Esophagus muscularis mucosa (tissue), 4 donors: ENCODE results near the gene CLEC3B. TPM values are rescaled to one million over a fixed set of nuclear protein-coding genes. Genes with fewer than 3 reads are reported as not detected.
A peak's percentile ranks its signal among the peaks of the same experiment; 100 is the strongest.
"Not testable (repeated sequence)": the region's sequence is repeated elsewhere in the genome, so short reads cannot be mapped to it uniquely, and the experiment has no call there.

ENCODE experiments used
- DNase-seq: peaks from one replicate; pipeline ENCODE4 v3.0.0-alpha.2; 2017; ENCODE audit errors: extremely low spot score
- H3K27ac ChIP-seq, 4 donors: fragments of 200-600 bp; sonication (generic); replicated peaks in 1 of 4; 1 replicate in 3 of 4; 2 replicates in 1 of 4; pipeline ENCODE4 v1.5.1; 2016 to 2019; ENCODE audit warnings: mild to moderate bottlenecking in 1 of 4
- H3K27me3 ChIP-seq, 4 donors: fragments of 200-600 bp; sonication (generic); one replicate each; pipeline versions ENCODE4 v1.5.1 to v1.6.0; 2016 to 2019
- H3K36me3 ChIP-seq, 4 donors: fragments of 200-600 bp; sonication (generic); one replicate each; pipeline ENCODE4 v1.5.1; 2016 to 2019
- H3K4me1 ChIP-seq, 4 donors: fragments of 200-600 bp; sonication (generic); one replicate each; pipeline ENCODE4 v1.5.1; 2016 to 2019
- H3K4me3 ChIP-seq, 4 donors: fragments of 200-600 bp; sonication (generic); 1 replicate in 2 of 4; 2 replicates in 2 of 4; pipeline ENCODE4 v1.5.1; 2016 to 2019; ENCODE audit warnings: mild to moderate bottlenecking in 4 of 4, moderate library complexity in 1 of 4
- H3K9me3 ChIP-seq, 4 donors: fragments of 200-600 bp; sonication (generic); 1 replicate in 3 of 4; 2 replicates in 1 of 4; pipeline ENCODE4 v1.5.1; 2016 to 2019
- EP300 ChIP-seq: sonication (generic); formaldehyde crosslinking; IDR thresholded peaks from one replicate; pipeline ENCODE4 v1.6.1; 2017; ENCODE audit warnings: antibody characterized with exemption
- POLR2A ChIP-seq: fragments of 450-650 bp; IDR thresholded peaks from one replicate; pipeline ENCODE4 v1.6.1; 2017; ENCODE audit warnings: antibody characterized with exemption, moderate library complexity, mild to moderate bottlenecking, low read depth
- POLR2AphosphoS5 ChIP-seq, 2 donors: sonication (generic); formaldehyde crosslinking; IDR thresholded peaks; one replicate each; pipeline ENCODE4 v1.6.1; 2017; ENCODE audit warnings: antibody characterized with exemption in 2 of 2
- WGBS: methylation state at CpG from one replicate; pipeline ENCODE4 v1.1.5; 2018; 5-methylcytosine and 5-hydroxymethylcytosine counted together
- intact Hi-C: fragments of 100-400 bp; cut with DNase I; formaldehyde crosslinking; loops from one replicate; pipeline ENCODE4 v1.15.1; 2023
- total RNA-seq, 4 donors: library from RNA; depleted of rRNA; stranded (reverse); fragments of >200 nt; gene quantifications; one replicate each; pipeline versions ENCODE4 v1.1.0 to v1.2.1, GENCODE V29; 2016
- TF ChIP-seq, protein P1 (sequence below), 3 experiments: fragments of 200-600 bp in 2 of 3; fragments of 450-650 bp in 1 of 3; sonication (generic) in 2 of 3; IDR thresholded peaks; one replicate each; pipeline ENCODE4 v1.5.1; 2017 to 2019; ENCODE audit warnings: antibody characterized with exemption in 3 of 3, mild to moderate bottlenecking in 2 of 3, moderate library complexity in 1 of 3

CLEC3B gene
- total RNA-seq, 4 donors from 2014 or later: 47.1 to 144 (median 75.1) TPM

DNA sequence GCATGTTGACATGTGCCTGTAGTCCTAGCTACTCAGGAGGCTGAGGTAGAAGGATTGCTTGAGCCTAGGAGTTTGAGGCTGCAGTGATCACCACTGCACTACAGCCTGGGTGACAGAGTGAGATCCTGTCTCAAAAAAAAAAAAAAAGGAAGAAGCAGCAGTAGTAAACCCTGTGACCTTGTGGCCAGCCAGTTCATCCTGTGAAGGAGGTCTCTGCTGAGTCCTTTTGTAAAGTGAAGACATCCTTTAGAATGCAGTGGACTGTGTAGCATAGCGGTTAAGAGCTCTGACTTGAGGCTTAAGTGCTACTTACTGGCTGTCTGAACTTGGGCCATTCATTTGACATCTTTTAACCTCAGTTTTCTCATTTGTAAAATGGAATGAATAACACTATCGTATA is 41.8 kb upstream of the CLEC3B start:
- intact Hi-C loops: no loop called here
- WGBS: 91% methylated on average over 2 of the region's 2 CpGs
- H3K36me3 ChIP-seq: peaks cover 0 to 11% (median 4%) of the 10 kb centered on the region in 4 donors

DNA sequence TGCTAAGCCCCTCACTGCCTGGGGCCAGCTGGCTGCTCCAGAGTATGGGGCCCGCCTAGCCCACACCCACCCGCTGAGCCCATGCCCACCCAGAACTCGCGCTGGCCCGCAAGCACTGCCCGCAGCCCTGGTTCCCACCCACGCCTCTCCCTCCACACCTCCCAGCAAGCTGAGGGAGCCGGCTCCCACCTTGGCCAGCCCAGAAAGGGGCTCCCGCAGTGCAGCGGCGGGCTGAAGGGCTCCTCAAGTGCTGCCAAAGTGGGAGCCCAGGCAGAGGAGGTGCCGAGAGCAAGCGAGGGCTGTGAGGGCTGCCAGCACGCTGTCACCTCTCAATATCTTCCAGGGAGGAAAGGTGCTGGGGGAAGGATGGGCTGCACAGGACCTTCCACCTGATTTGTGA is 39.8 kb upstream of the CLEC3B start:
- H3K27me3 ChIP-seq, DNase-seq, H3K4me3 ChIP-seq, H3K27ac ChIP-seq, intact Hi-C loops, H3K9me3 ChIP-seq: not testable (repeated sequence)
- 100% methylated on average over 10 of the region's 14 CpGs for WGBS
- Histone ChIP-seq H3K4me1 (peaks cover 4 to 34% (median 18%) of the 10 kb centered on the region in 4 donors), H3K36me3 (peaks cover 0 to 31% (median 16%) of the 10 kb centered on the region in 4 donors)

More for the DNA sequence above, 41.8 kb upstream of the CLEC3B start:
- Histone ChIP-seq H3K4me3 (no peak overlapping the region), H3K9me3 (no peaks in the 10 kb centered on the region), H3K27me3 (no peaks in the 10 kb centered on the region), H3K4me1 (peaks cover 0 to 34% (median 18%) of the 10 kb centered on the region in 4 donors), H3K27ac (no peak overlapping the region)
- no peak for DNase-seq
- TF ChIP-seq, protein P1, sequence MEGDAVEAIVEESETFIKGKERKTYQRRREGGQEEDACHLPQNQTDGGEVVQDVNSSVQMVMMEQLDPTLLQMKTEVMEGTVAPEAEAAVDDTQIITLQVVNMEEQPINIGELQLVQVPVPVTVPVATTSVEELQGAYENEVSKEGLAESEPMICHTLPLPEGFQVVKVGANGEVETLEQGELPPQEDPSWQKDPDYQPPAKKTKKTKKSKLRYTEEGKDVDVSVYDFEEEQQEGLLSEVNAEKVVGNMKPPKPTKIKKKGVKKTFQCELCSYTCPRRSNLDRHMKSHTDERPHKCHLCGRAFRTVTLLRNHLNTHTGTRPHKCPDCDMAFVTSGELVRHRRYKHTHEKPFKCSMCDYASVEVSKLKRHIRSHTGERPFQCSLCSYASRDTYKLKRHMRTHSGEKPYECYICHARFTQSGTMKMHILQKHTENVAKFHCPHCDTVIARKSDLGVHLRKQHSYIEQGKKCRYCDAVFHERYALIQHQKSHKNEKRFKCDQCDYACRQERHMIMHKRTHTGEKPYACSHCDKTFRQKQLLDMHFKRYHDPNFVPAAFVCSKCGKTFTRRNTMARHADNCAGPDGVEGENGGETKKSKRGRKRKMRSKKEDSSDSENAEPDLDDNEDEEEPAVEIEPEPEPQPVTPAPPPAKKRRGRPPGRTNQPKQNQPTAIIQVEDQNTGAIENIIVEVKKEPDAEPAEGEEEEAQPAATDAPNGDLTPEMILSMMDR (IDR thresholded peaks at IDR 0.05): no peak
- TF ChIP-seq POLR2AphosphoS5 (IDR thresholded peaks at IDR 0.05): no peak
- TF ChIP-seq EP300: no peak
- no peak for TF ChIP-seq POLR2A

DNA sequence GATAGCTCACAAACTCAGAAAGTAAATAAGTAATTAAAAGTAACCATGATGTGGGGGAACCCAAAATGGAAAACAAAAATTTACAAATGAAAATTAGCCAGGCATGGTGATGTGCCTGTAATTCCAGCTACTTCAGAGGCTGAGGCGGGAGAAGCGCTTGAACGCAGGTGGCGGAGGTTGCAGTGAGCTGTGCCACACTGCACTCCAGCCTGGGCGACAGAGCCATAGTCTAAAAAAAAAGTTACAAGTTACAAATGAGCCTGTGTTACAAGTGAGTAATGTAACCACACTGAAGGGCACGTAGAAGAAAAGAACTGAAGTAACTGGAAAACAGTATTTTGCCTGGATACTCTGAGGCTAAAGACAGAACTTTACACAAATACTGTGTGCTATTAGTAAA is 38.8 kb upstream of the CLEC3B start:
- TF ChIP-seq EP300 (no peak), POLR2A (no peak), POLR2AphosphoS5 (IDR thresholded peaks at IDR 0.05) (no peak)
- TF ChIP-seq, protein P1 (IDR thresholded peaks at IDR 0.05): no peak
- Histone ChIP-seq H3K27me3 (no peaks in the 10 kb centered on the region), H3K36me3 (peaks cover 0 to 37% (median 21%) of the 10 kb centered on the region in 4 donors), H3K4me1 (peaks cover 4 to 34% (median 13%) of the 10 kb centered on the region in 4 donors), H3K27ac (no peak overlapping the region), H3K9me3 (no peaks in the 10 kb centered on the region), H3K4me3 (no peak overlapping the region)
- no peak for DNase-seq
- 87% methylated on average over 6 of the region's 6 CpGs for WGBS
- intact Hi-C loops: no loop called here

DNA sequence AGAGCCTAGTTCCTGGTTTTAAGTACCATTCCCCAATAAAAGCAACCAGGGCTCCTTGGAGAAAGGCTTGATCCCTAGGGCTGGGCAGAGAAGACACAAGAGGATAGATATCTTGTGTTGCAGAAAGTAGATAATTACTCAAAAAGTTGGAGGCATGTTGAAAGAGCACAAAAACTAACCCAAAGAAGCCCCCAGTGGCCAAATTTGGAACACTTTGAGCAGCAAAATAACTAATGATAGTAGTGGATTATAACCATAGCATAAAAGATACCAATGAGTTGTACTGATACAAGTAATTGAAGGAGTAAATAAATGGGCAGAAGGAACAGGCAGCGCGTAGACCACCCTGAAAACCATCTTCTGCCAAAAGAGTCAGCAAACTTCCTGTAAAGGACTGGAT is 38.0 kb upstream of the CLEC3B start:
- Histone ChIP-seq H3K4me3 (no peak overlapping the region), H3K4me1 (peaks cover 2 to 35% (median 9%) of the 10 kb centered on the region in 4 donors), H3K36me3 (peaks cover 0 to 38% (median 22%) of the 10 kb centered on the region in 4 donors), H3K27ac (no peak overlapping the region), H3K27me3 (no peaks in the 10 kb centered on the region), H3K9me3 (no peaks in the 10 kb centered on the region)
- DNase-seq: no peak
- 95% methylated on average over 2 of the region's 2 CpGs for WGBS
- no peak for TF ChIP-seq POLR2AphosphoS5 (IDR thresholded peaks at IDR 0.05)
- TF ChIP-seq, protein P1 (IDR thresholded peaks at IDR 0.05): peak in 2 of 3 experiments; percentile 8 to 31
- intact Hi-C loops: no loop called here

DNA sequence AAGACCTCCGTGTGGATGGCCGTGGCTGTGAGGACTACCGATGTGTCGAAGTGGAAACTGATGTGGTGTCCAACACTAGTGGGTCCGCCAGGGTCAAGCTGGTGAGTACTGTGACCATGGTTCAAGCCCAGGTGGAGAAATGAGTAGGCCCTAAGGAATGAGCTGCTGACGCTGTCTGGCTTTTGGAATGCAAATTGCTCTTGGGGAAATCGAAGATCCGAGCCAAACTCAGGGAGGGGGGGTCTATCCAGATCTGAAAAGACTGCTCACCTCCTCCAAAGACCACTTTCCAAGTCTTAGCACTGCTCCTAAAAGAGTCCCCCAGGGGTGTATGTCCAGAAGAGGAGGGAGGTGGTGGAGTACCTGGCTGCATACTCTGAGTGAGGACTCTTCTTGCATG is 37.0 kb upstream of the CLEC3B start:
- Histone ChIP-seq H3K9me3 (no peaks in the 10 kb centered on the region), H3K27me3 (no peaks in the 10 kb centered on the region), H3K27ac (no peak overlapping the region), H3K4me3 (no peak overlapping the region), H3K36me3 (peaks cover 0 to 45% (median 22%) of the 10 kb centered on the region in 4 donors), H3K4me1 (peaks cover 2 to 35% (median 10%) of the 10 kb centered on the region in 4 donors)
- intact Hi-C loops: no loop called here
- no peak for DNase-seq
- TF ChIP-seq EP300 (no peak), POLR2A (no peak), POLR2AphosphoS5 (IDR thresholded peaks at IDR 0.05) (no peak)
- TF ChIP-seq, protein P1 (IDR thresholded peaks at IDR 0.05): no peak
- 92% methylated on average over 8 of the region's 8 CpGs for WGBS
